Measurements from ENCODE around the gene DAAM2. TPM values are rescaled to one million over a fixed set of nuclear protein-coding genes. Genes with fewer than 3 reads are reported as not detected.

The DAAM2 gene
- total RNA-seq, 6 donors from 2014 or later = 21.0 to 81.7 (median 31.9) TPM

GRCh38 chr6:39926668-39927067, 134.5 kb downstream of the DAAM2 start:
- Histone ChIP-seq H3K4me1 (peaks cover 10 to 34% (median 14%) of the 10 kb centered on the region in 4 donors), H3K27me3 (no peaks in the 10 kb centered on the region), H3K36me3 (peaks cover 0 to 45% (median 22%) of the 10 kb centered on the region in 4 donors), H3K4me3 (no peak overlapping the region), H3K27ac (peak overlapping the region in 3 of 4 donors; percentile 4 to 51 (median 21)), H3K9me3 (no peaks in the 10 kb centered on the region)
- TF ChIP-seq CTCF (IDR thresholded peaks at IDR 0.05) (no peak), POLR2A (IDR thresholded peaks at IDR 0.05) (no peak), EP300 (IDR thresholded peaks at IDR 0.05) (no peak), POLR2AphosphoS5 (IDR thresholded peaks at IDR 0.05) (no peak)
- DNase-seq = no peak
- whole genome bisulfite sequencing, 2 donors = 51 to 56% methylated on average over 3 of the region's 3 CpGs
- ATAC-seq (ENCODE audit: low FRiP score in 2 of 2) = no peak

GRCh38 chr6:39927159-39927558, 135.0 kb downstream of the DAAM2 start:
- H3K4me1 ChIP-seq = peaks cover 10 to 34% (median 16%) of the 10 kb centered on the region in 4 donors
- H3K27ac ChIP-seq = peak overlapping the region in 3 of 4 donors; percentile 4 to 51 (median 21)
- no peak overlapping the region for H3K4me3 ChIP-seq
- ATAC-seq (ENCODE audit: low FRiP score in 2 of 2) = no peak
- no peaks in the 10 kb centered on the region for H3K9me3 ChIP-seq
- H3K27me3 ChIP-seq = no peaks in the 10 kb centered on the region
- peak; percentile 39 to 42 for DNase-seq
- 80% methylated on average over 2 to 11 of the region's 11 CpGs for WGBS, 2 donors
- H3K36me3 ChIP-seq = peaks cover 0 to 40% (median 22%) of the 10 kb centered on the region in 4 donors
- no peak for TF ChIP-seq CTCF (IDR thresholded peaks at IDR 0.05)

- no peak for DNase-seq
- Histone ChIP-seq H3K27ac (peak overlapping the region in 2 of 4 donors; percentile 32 to 88), H3K4me3 (no peak overlapping the region), H3K27me3 (no peaks in the 10 kb centered on the region), H3K9me3 (no peaks in the 10 kb centered on the region), H3K4me1 (peaks cover 4 to 31% (median 16%) of the 10 kb centered on the region in 4 donors), H3K36me3 (peaks cover 0 to 21% (median 15%) of the 10 kb centered on the region in 4 donors)
- no peak for ATAC-seq (ENCODE audit: low FRiP score in 2 of 2)
- WGBS, 2 donors = 48 to 61% methylated on average over 9 of the region's 9 CpGs
- TF ChIP-seq POLR2AphosphoS5 (IDR thresholded peaks at IDR 0.05) = no peak
- TF ChIP-seq CTCF (IDR thresholded peaks at IDR 0.05) = no peak
- TF ChIP-seq EP300 (IDR thresholded peaks at IDR 0.05) = no peak
Measured at GRCh38 chr6:39929039-39929732, 137.0 kb downstream of the DAAM2 start.

GRCh38 chr6:39929733-39930461, 137.7 kb downstream of the DAAM2 start:
- no peak for ATAC-seq (ENCODE audit: low FRiP score in 2 of 2)
- H3K27ac ChIP-seq = peak overlapping the region in 3 of 4 donors; percentile 16 to 88 (median 74)
- H3K4me3 ChIP-seq = no peak overlapping the region

More at GRCh38 chr6:39929733-39930461, 137.7 kb downstream of the DAAM2 start:
- Histone ChIP-seq H3K36me3 (peaks cover 0 to 13% (median 9%) of the 10 kb centered on the region in 4 donors), H3K4me1 (peaks cover 4 to 31% (median 19%) of the 10 kb centered on the region in 4 donors), H3K9me3 (no peaks in the 10 kb centered on the region), H3K27me3 (no peaks in the 10 kb centered on the region)
- no peak for TF ChIP-seq POLR2AphosphoS5 (IDR thresholded peaks at IDR 0.05)
- TF ChIP-seq POLR2A (IDR thresholded peaks at IDR 0.05) = no peak
- no peak for TF ChIP-seq CTCF (IDR thresholded peaks at IDR 0.05)
- no peak for TF ChIP-seq EP300 (IDR thresholded peaks at IDR 0.05)
- 65 to 75% methylated on average over 11 of the region's 11 CpGs for WGBS, 2 donors
- DNase-seq = no peak
